Suprapubic skin (tissue), 4 donors: ENCODE results near the gene C14orf180.

ENCODE experiments used
- POLR2A ChIP-seq, 2 donors: fragments of 450-650 bp; IDR thresholded peaks; one replicate each; pipeline ENCODE4 v1.6.1; 2017; ENCODE audit warnings: antibody characterized with exemption in 2 of 2, mild to moderate bottlenecking in 2 of 2, moderate library complexity in 2 of 2
- POLR2AphosphoS5 ChIP-seq, 3 donors: sonication (generic); formaldehyde crosslinking; IDR thresholded peaks; one replicate each; pipeline ENCODE4 v1.6.1; 2017; ENCODE audit warnings: antibody characterized with exemption in 3 of 3
- TF ChIP-seq, protein P1 (sequence below), 2 donors: fragments of 200-600 bp in 1 of 2; fragments of 450-650 bp in 1 of 2; sonication (generic) in 1 of 2; IDR thresholded peaks; one replicate each; pipeline ENCODE4 v1.5.1; 2016 to 2019; ENCODE audit warnings: antibody characterized with exemption in 2 of 2, mild to moderate bottlenecking in 1 of 2, moderate library complexity in 1 of 2

DNA sequence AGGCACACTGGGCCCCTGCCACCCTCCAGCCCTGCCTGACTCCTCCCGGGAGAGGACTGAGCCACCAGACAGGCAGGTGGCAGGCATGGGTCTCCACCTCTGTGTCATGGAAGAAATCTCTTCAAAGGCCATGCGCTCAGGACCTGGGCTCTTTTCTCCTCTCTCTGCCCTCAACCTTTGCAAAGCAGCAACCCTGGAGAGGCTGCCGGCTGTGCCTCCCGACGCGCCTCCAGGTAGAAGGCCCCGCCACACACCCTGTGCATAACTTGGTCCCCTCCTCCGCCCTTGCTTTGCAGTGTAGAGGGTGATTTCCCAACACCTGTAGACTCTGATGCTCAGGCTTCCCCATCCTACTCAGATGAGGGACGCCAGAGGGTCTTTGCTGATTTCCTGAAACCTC, 53.2 kb downstream of the C14orf180 start:
- TF ChIP-seq, protein P1, sequence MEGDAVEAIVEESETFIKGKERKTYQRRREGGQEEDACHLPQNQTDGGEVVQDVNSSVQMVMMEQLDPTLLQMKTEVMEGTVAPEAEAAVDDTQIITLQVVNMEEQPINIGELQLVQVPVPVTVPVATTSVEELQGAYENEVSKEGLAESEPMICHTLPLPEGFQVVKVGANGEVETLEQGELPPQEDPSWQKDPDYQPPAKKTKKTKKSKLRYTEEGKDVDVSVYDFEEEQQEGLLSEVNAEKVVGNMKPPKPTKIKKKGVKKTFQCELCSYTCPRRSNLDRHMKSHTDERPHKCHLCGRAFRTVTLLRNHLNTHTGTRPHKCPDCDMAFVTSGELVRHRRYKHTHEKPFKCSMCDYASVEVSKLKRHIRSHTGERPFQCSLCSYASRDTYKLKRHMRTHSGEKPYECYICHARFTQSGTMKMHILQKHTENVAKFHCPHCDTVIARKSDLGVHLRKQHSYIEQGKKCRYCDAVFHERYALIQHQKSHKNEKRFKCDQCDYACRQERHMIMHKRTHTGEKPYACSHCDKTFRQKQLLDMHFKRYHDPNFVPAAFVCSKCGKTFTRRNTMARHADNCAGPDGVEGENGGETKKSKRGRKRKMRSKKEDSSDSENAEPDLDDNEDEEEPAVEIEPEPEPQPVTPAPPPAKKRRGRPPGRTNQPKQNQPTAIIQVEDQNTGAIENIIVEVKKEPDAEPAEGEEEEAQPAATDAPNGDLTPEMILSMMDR (IDR thresholded peaks at IDR 0.05): no peak
- no peak for TF ChIP-seq POLR2AphosphoS5 (IDR thresholded peaks at IDR 0.05)
- no peak for TF ChIP-seq POLR2A (IDR thresholded peaks at IDR 0.05)
